GM23338 (cell line): ENCODE measurements around the gene APOD.

Source experiments
- CREB1 ChIP-seq: fragments of 250-450 bp; sonication (Bioruptor Pico); IDR thresholded peaks from 2 replicates; pipeline ENCODE4 v1.5.0; 2020; ENCODE audit warnings: low read depth, mild to moderate bottlenecking, moderate library complexity
- EZH2 ChIP-seq: fragments of 200-600 bp; sonication (generic); IDR thresholded peaks from one replicate; pipeline ENCODE4 v1.8.0; 2017; ENCODE audit warnings: antibody characterized with exemption, mild to moderate bottlenecking, low read depth; ENCODE audit not compliant: unreplicated experiment
- EZH2phosphoT487 ChIP-seq: fragments of 200-600 bp; sonication (generic); IDR thresholded peaks from one replicate; pipeline ENCODE4 v1.8.1; 2018; ENCODE audit warnings: antibody characterized with exemption; ENCODE audit not compliant: unreplicated experiment
- JUNB ChIP-seq: IDR thresholded peaks from one replicate; pipeline ENCODE4 v1.6.1; 2016; ENCODE audit warnings: antibody characterized with exemption; ENCODE audit not compliant: unreplicated experiment
- POLR2AphosphoS5 ChIP-seq: IDR thresholded peaks from 2 replicates; pipeline ENCODE4 v1.6.1; 2016; ENCODE audit warnings: antibody characterized with exemption, low read depth
- STAT1 ChIP-seq: IDR thresholded peaks from one replicate; pipeline ENCODE4 v1.6.1; 2016; ENCODE audit warnings: antibody characterized with exemption; ENCODE audit not compliant: unreplicated experiment
- TF ChIP-seq, protein P1 (sequence below), 2 experiments: fragments of 200-600 bp in 1 of 2; sonication (generic) in 1 of 2; conservative IDR thresholded peaks; 2 replicates each; pipeline versions ENCODE4 v1.5.1 to v1.6.1; 2016 to 2017; ENCODE audit warnings: antibody characterized with exemption in 2 of 2, low read depth in 2 of 2, mild to moderate bottlenecking in 2 of 2, moderate library complexity in 1 of 2
- TF ChIP-seq, protein P2 (sequence below): IDR thresholded peaks from one replicate; pipeline ENCODE4 v1.6.1; 2018; ENCODE audit warnings: antibody characterized with exemption; ENCODE audit not compliant: unreplicated experiment
- TF ChIP-seq, protein P3 (sequence below): IDR thresholded peaks from 2 replicates; pipeline ENCODE4 v1.6.1; 2016; ENCODE audit warnings: antibody characterized with exemption

DNA sequence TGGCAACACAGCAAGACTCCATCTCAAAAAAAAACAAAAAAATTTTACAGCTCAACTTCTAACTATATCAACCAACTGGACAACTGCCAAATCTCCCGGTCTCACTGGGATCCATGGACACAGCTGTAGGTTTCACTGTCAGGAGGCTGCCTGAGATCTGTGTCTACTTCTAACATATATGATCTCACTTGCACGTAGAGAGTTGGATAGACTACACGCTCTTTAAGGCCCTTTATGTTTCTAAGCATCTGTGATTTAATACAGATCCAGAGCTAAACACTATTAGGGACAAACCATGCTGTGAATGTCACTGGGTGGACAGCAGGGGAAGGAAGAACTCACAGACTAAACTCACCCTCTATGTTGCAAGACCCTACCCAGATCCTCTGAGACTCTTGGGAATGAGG is 13.0 kb upstream of the APOD start:
- TF ChIP-seq, protein P1, sequence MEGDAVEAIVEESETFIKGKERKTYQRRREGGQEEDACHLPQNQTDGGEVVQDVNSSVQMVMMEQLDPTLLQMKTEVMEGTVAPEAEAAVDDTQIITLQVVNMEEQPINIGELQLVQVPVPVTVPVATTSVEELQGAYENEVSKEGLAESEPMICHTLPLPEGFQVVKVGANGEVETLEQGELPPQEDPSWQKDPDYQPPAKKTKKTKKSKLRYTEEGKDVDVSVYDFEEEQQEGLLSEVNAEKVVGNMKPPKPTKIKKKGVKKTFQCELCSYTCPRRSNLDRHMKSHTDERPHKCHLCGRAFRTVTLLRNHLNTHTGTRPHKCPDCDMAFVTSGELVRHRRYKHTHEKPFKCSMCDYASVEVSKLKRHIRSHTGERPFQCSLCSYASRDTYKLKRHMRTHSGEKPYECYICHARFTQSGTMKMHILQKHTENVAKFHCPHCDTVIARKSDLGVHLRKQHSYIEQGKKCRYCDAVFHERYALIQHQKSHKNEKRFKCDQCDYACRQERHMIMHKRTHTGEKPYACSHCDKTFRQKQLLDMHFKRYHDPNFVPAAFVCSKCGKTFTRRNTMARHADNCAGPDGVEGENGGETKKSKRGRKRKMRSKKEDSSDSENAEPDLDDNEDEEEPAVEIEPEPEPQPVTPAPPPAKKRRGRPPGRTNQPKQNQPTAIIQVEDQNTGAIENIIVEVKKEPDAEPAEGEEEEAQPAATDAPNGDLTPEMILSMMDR (conservative IDR thresholded peaks at IDR 0.05; ENCODE audit: low read depth in 2 of 2), result no peak
- TF ChIP-seq, protein P2, sequence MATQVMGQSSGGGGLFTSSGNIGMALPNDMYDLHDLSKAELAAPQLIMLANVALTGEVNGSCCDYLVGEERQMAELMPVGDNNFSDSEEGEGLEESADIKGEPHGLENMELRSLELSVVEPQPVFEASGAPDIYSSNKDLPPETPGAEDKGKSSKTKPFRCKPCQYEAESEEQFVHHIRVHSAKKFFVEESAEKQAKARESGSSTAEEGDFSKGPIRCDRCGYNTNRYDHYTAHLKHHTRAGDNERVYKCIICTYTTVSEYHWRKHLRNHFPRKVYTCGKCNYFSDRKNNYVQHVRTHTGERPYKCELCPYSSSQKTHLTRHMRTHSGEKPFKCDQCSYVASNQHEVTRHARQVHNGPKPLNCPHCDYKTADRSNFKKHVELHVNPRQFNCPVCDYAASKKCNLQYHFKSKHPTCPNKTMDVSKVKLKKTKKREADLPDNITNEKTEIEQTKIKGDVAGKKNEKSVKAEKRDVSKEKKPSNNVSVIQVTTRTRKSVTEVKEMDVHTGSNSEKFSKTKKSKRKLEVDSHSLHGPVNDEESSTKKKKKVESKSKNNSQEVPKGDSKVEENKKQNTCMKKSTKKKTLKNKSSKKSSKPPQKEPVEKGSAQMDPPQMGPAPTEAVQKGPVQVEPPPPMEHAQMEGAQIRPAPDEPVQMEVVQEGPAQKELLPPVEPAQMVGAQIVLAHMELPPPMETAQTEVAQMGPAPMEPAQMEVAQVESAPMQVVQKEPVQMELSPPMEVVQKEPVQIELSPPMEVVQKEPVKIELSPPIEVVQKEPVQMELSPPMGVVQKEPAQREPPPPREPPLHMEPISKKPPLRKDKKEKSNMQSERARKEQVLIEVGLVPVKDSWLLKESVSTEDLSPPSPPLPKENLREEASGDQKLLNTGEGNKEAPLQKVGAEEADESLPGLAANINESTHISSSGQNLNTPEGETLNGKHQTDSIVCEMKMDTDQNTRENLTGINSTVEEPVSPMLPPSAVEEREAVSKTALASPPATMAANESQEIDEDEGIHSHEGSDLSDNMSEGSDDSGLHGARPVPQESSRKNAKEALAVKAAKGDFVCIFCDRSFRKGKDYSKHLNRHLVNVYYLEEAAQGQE, result no peak
- TF ChIP-seq POLR2AphosphoS5, result no peak
- no peak for TF ChIP-seq EZH2
- no peak for TF ChIP-seq EZH2phosphoT487
- TF ChIP-seq JUNB, result no peak
- no peak for TF ChIP-seq CREB1 (CRISPR knock-in tag)
- TF ChIP-seq, protein P3, sequence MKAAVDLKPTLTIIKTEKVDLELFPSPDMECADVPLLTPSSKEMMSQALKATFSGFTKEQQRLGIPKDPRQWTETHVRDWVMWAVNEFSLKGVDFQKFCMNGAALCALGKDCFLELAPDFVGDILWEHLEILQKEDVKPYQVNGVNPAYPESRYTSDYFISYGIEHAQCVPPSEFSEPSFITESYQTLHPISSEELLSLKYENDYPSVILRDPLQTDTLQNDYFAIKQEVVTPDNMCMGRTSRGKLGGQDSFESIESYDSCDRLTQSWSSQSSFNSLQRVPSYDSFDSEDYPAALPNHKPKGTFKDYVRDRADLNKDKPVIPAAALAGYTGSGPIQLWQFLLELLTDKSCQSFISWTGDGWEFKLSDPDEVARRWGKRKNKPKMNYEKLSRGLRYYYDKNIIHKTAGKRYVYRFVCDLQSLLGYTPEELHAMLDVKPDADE, result no peak
- TF ChIP-seq STAT1, result no peak
